Lower leg skin (tissue), 4 donors: ENCODE data around the gene LSM4. TPM values are rescaled to one million over a fixed set of nuclear protein-coding genes. Genes with fewer than 3 reads are reported as not detected.

Source experiments
- DNase-seq, 2 donors: peaks; one replicate each; pipeline ENCODE4 v3.0.0-alpha.2; 2019; ENCODE audit warnings: low spot score in 2 of 2
- H3K4me3 ChIP-seq: fragments of 200-600 bp; sonication (generic); 2 replicates; pipeline ENCODE4 v1.5.1; 2017; ENCODE audit warnings: mild to moderate bottlenecking, low read depth; ENCODE audit not compliant: poor library complexity, severe bottlenecking
- POLR2A ChIP-seq, 2 donors: fragments of 450-650 bp; IDR thresholded peaks; one replicate each; pipeline ENCODE4 v1.6.1; 2016 to 2017; ENCODE audit warnings: antibody characterized with exemption in 2 of 2, mild to moderate bottlenecking in 1 of 2, moderate library complexity in 1 of 2
- WGBS, 2 donors: methylation state at CpG; one replicate each; pipeline ENCODE4 v1.1.5; 2018; 5-methylcytosine and 5-hydroxymethylcytosine counted together
- intact Hi-C: fragments of 100-400 bp; cut with DNase I; formaldehyde crosslinking; loops from one replicate; pipeline ENCODE4 v1.15.0; 2023; ENCODE audit warnings: low total_unique reads
- total RNA-seq, 4 donors: library from RNA; depleted of rRNA; stranded (reverse); fragments of >200 nt; gene quantifications; one replicate each; pipeline ENCODE4 v1.1.0, GENCODE V29; 2016
- TF ChIP-seq, protein P1 (sequence below), 3 donors: fragments of 450-650 bp; IDR thresholded peaks; one replicate each; pipeline ENCODE4 v1.5.1; 2016; ENCODE audit warnings: antibody characterized with exemption in 3 of 3, mild to moderate bottlenecking in 3 of 3, moderate library complexity in 2 of 3

The LSM4 gene
- total RNA-seq, 4 donors from 2014 or later: 59.7 to 149 (median 105) TPM

DNA sequence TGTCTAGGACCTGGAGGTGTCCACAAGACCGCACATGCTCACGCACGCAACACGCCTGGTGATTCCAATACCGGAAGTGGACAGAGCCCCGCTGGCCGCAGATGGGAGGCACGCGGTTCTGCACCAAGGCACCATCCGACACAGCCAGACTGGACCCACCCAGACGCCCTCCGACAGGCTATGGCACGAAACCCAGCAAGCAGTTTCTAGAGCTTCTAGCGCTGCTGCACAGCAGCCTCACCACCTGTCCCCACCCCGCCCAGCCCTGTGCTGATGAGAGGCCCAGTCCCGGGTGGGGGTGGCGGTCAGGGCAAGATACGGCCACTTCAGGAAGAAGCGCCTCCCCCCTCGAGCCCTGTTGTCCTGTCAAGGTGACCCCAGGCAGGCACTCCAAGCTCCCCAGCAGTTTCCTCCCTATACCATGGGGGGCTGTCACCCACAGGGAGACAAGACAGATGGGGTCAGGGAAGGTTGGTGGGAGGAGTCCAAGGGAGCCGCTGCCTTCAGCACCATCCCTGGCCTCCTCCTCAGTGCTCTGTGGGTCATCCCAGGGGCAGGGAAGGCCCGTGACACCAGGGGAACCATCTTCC lies 11.3 kb downstream of the LSM4 start:
- 85 to 94% methylated on average over 7 to 21 of the region's 22 CpGs for WGBS, 2 donors
- intact Hi-C loops: no loop called here
- TF ChIP-seq POLR2A (IDR thresholded peaks at IDR 0.05): no peak
- TF ChIP-seq, protein P1, sequence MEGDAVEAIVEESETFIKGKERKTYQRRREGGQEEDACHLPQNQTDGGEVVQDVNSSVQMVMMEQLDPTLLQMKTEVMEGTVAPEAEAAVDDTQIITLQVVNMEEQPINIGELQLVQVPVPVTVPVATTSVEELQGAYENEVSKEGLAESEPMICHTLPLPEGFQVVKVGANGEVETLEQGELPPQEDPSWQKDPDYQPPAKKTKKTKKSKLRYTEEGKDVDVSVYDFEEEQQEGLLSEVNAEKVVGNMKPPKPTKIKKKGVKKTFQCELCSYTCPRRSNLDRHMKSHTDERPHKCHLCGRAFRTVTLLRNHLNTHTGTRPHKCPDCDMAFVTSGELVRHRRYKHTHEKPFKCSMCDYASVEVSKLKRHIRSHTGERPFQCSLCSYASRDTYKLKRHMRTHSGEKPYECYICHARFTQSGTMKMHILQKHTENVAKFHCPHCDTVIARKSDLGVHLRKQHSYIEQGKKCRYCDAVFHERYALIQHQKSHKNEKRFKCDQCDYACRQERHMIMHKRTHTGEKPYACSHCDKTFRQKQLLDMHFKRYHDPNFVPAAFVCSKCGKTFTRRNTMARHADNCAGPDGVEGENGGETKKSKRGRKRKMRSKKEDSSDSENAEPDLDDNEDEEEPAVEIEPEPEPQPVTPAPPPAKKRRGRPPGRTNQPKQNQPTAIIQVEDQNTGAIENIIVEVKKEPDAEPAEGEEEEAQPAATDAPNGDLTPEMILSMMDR (IDR thresholded peaks at IDR 0.05): no peak
- DNase-seq: no peak
- no peak overlapping the region for H3K4me3 ChIP-seq

GRCh38 chr19:18310966-18311365 lies 11.9 kb downstream of the LSM4 start:
- no peak for DNase-seq
- WGBS, 2 donors: 72 to 80% methylated on average over 6 to 10 of the region's 13 CpGs
- no peak overlapping the region for H3K4me3 ChIP-seq
- TF ChIP-seq POLR2A (IDR thresholded peaks at IDR 0.05): no peak
- TF ChIP-seq, protein P1 (IDR thresholded peaks at IDR 0.05): no peak
- intact Hi-C loops: no loop called here

GRCh38 chr19:18310118-18310909 lies 12.6 kb downstream of the LSM4 start:
- TF ChIP-seq, protein P1 (IDR thresholded peaks at IDR 0.05): no peak
- no peak for TF ChIP-seq POLR2A (IDR thresholded peaks at IDR 0.05)
- H3K4me3 ChIP-seq: no peak overlapping the region
- 81 to 83% methylated on average over 20 to 21 of the region's 23 CpGs for WGBS, 2 donors
- intact Hi-C loops: no loop called here
- DNase-seq: no peak

GRCh38 chr19:18309525-18310064 lies 13.3 kb downstream of the LSM4 start:
- no peak for TF ChIP-seq POLR2A (IDR thresholded peaks at IDR 0.05)
- TF ChIP-seq, protein P1 (IDR thresholded peaks at IDR 0.05): no peak
- intact Hi-C loops: no loop called here
- no peak for DNase-seq
- H3K4me3 ChIP-seq: no peak overlapping the region
- 82 to 86% methylated on average over 11 to 20 of the region's 33 CpGs for WGBS, 2 donors

- TF ChIP-seq, protein P1 (IDR thresholded peaks at IDR 0.05): no peak
- no peak for TF ChIP-seq POLR2A (IDR thresholded peaks at IDR 0.05)
- DNase-seq: no peak
- H3K4me3 ChIP-seq: no peak overlapping the region
- intact Hi-C loops: no loop called here
- WGBS, 2 donors: 85 to 87% methylated on average over 7 of the region's 7 CpGs
Observed at GRCh38 chr19:18308948-18309325, 13.9 kb downstream of the LSM4 start.
